Amniotic epithelial cell (primary cell): ENCODE measurements around the gene BRSK2.
"Not testable (repeated sequence)": the region's sequence is repeated elsewhere in the genome, so short reads cannot be mapped to it uniquely, and the experiment has no call there.

Source experiments
- DNase-seq: peaks from one replicate; pipeline ENCODE4 v3.0.0-alpha.2; 2010; ENCODE audit warnings: low read depth

BRSK2 gene

DNA sequence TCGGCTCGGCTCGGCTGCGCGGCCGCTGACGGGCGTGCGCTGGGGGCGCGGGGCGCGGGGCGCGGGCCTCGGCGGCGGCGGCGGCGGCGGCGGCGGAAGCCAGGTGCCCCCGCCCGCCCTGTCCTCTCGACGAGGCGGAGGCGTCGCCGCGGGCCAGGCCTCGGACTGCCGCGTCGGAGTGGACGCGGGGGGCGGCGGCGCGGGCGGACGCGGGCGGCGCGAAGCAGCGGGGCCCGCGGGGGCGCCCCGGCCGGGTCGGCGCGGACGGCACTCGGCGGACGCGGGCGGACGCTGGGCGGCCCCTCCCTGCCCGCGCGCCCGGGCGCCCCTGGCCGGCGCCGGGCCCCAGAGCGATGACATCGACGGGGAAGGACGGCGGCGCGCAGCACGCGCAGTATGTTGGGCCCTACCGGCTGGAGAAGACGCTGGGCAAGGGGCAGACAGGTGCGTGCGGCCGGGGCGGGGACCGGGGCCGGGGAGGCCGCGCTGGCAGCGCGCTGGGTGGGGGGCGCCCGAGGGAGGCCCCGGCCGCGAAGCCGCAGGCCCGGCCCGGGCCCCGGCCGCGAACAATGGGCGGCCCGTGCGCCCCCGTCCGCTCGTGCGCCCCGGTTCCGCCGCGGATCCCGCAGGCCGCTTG is at the start of gene BRSK2:
Gene BRSK2 (plus strand): TSS at position 3 of the 637 bp plus-strand sequence. CDS start 351 bp downstream, at position 354.
- no peak for DNase-seq

DNA sequence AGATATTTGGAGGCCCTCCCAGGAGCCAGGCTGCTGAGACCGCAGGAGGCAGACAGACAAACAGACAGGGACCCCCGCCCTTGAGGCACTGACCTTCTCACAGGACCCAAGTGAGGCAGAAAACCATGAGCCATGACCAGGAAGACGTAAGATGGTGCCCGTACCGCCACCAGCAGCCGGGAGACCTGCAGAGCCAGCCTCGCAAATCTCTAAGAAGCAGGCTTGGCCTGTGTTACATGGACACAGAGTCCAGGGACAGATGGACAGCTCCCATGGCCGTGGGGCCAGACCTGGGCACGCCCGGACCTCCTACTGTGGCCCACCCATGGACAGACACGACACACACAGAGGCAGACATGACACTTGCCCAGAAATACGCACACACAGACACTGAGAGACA is 49.6 kb upstream of the BRSK2 start:
- no peak for DNase-seq

DNA sequence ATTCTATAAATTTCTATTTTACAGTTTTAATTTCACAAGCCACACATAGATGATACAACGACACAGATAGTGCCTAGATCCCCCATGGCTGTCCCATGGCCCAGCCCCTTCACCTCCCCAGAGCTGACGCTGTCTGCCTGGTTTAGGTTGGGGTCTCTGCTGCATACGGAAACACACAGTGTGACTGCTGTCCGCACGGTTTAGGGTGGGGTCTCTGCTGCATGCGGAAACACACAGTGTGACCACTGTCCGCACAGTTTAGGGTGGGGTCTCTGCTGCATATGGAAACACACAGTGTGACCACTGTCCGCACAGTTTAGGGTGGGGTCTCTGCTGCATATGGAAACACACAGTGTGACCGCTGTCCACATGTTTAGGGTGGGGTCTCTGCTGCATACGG is 48.5 kb upstream of the BRSK2 start:
- not testable (repeated sequence) for DNase-seq

DNA sequence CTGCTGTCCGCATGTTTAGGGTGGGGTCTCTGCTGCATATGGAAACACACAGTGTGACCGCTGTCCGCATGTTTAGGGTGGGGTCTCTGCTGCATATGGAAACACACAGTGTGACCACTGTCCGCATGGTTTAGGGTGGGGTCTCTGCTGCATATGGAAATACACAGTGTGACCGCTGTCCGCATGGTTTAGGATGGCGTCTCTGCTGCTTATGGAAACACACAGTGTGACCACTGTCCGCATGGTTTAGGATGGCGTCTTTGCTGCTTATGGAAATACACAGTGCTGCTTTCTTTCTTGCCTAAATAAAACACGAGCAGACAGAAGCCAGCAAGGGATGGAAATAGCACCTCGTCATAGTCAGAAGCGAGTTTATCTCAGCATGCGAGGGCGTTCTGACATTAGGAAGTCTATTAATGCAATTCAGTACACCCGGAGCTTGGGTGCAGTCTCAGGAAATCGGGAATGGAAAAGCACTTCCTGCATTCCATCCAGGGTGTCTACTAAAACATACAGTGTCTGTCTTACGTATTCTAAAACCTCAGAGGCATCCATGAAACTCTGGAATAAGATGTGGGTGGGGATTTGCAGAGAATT is 47.7 kb upstream of the BRSK2 start:
- DNase-seq, result peak; percentile 64

DNA sequence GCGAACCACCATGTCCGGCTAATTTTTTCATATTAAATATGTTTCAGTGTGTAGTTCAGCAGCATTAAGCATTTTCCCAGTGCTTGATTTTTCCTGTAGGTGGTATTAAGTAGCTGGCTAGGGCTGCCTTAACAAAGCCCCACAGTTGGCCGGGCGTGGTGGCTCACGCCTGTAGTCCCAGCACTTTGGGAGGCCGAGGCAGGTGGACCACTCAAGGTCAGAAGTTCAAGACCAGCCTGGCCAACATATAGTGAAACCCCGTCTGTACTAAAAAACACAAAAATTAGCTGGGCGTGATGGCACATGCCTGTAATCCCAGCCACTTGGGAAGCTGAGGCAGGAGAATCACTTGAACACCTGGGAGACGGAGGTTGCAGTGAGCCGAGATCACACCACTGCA is 46.8 kb upstream of the BRSK2 start:
- DNase-seq, result no peak

DNA sequence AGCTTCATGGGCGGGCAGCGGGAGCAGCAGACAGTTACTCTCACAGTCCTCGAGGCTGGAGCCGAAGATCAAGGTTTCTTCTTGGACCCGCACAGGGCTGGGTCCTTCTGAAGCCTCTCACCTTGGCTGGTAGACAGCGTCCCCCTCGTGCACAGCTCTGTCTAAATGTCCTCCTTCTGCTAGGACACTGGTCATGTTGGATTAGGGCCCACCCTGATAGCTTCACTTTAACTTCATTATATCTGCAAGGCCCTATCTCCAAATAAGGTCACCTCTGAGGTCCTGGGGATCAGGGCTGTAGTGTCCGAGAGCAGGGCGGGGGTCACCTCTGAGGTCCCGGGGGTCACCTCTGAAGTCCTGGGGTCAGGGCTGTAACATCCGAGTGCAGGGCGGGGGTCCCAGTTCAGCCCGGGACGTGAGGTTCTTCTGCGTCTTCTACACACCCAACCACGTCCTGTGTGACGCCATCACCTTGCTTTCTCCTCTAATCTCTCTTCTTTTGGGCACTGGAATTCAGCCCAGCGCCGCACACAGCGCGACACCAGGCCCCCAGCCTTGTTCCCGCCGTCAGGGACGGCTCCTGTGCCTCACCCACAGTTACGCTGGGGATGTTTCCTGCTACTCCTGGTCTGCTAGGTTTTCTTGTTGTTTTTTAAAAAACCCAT is 46.2 kb upstream of the BRSK2 start:
- no peak for DNase-seq

DNA sequence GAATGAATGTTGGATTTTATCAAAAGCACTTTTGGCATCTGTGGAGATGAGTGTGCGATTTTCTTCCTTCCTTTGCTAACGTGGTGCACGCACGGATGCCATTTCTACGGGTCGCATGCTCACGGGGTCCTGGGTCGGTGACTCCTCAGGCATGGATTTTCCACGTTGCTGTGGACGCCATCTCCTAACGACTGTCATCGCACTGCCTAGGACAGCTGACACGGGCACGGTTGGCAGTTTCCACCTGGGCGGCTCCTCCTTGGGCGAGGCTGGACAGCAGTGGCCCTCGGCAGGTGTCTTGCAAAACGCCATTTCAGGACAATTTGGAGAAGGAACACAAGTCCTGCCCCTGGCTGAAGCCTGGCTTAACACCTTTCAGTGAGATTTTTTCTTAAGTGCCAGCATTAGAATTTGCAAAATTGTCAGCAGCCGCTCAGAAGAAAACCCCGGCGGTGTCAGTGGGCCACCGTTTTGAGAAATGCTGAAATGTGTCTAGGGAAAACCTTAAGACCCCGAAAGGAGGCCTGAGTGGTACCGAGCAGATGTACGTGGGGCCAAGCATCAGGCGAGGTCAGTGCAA is 45.6 kb upstream of the BRSK2 start:
- DNase-seq, result no peak

DNA sequence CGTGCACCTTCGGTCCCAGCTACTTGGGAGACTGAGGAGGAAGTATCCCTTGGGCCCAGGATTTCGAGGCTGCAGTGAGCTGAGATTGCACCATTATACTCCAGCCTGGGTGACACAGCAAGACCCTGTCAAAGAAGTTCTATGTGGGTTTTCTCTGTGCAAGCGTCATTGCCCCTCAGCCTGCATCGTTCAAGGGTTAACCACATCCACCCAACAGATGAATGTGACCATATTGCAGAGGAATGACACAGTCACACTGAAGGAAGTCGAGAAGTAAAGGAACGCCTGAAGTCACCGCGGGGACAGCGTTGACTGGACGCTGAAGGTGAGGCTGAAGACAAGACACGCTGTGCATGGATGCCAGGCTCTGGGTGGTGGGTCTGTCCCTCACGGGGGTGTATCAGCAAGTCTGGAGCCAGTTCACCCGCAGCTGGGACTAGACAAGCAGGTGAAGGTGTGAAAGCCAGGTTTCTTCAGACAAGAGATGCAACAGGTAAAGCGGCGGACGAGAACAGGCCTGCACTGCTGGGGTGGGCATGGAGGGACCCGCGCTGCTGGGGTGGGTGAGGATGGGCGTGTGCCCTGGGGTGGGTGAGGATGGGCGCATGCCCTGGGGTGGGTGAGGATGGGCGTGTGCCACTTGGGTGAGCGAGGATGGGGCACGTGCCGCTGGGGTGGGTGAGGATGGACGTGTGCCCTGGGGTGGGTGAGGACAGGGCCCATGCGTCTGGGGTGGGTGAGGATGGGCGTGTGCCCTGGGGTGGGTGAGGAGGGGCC is 43.8 kb upstream of the BRSK2 start:
- DNase-seq, result no peak

DNA sequence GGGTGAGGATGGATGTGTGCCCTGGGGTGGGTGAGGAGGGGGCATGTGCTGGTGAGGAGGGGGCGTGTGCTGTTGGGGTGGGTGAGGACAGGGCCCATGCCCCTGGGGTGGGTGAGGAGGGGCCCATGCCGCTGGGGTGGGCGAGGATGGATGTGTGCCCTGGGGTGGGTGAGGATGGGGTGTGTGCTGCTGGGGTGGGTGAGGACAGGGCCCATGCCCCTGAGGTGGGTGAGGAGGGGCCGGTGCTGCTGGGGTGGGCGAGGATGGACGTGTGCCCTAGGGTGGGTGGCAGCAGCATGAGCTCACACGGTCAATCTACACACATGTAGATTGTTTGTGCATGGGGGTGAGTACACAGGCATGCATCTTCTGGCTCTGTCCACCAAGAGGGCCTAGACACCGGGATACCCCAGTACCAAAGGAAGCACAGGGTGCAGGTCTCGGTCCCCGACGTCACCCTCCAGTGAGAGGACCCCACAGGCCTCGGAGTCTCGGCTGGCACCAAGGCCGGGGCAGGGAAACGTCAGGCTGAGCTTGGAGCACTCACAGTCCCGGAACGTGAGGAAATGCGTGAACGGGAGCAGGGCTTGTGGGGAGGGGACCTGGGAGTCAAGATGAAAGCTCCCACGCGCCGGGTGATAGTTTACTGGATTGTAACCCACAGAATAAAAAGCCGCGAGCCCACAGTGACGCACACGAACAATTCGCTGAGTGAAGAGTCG is 42.9 kb upstream of the BRSK2 start:
- no peak for DNase-seq

DNA sequence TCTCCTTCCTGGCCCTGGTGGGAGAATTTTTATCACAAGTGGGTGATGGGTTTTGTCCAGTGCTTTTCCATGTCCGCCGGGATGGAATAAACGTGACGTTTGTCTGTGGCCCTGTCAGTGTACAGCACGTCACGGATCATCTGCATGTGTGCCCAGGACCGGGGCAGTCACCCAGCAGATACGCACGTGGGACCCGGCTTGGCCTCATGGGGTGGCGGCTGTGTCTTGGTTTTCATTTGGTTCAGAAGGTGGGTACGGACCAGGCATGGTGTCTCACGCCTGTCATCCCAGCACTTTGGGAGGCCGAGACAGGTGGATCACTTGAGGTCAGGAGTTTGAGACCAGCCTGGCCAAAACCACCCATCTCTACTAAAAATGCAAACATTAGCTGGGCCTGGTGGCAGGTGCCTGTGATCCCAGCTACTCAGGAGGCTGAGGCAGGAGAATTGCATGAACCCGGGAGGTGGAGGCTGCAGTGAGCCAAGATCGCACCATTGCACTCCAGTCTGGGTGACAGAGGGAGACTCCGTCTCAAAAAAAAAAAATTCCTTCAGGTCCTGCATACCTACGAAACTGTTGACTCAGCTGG is 42.2 kb upstream of the BRSK2 start:
- not testable (repeated sequence) for DNase-seq

DNA sequence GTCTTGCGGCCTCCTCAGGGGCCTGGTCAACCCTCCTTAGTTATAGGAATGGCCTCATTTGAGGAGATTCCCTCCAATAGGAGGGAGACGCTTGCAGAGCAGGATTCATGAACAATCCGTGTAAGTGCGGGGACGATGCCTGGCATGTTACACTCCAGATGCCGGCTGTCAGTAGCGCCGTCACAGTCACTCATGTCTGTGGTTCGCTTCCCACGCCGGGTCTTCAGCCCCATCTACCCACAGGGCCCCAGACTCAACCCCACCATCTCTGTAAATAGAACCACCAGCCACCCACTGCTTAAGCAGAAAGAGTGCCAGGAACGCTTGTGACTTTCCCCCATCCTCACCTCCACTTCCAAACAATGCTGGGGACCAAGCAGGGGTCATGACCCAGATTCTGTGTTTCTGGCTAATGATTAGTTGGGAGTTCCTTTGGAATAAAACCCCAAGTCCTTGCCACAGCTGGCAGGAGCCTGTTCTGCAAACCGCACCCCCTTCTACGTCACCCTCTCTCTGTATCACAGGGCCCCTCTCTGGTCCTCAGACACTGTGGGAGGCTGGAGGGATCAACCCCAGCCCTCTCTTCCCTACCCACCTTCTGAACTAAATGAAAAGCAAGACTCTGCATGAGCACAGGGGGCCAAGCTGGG is 41.5 kb upstream of the BRSK2 start:
- DNase-seq, result no peak

DNA sequence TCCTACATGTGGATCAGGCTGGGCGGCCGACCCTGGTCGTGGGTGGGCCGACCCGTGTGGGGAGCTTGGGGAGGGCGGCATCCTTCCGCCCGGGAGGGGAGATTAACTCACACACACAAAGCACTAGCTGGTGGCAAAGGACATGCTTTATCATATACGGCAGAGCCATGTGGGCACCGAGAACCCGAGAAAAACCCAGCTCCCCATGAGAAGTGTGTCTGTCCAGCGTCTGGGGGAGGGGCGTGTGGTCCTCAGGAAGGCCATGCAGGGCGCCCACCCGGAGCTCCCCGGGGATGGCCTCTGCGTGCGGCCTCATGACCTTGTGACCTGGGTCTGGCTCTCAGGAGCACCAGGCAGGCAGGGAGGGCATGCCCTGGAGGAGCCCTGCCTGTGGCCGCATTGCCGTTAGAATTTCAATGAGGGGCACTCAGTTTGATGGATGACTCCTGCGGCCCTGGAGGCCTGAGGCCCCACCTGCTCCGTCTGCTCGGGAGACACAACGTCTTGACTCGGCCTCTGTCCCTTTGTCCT is 40.9 kb upstream of the BRSK2 start:
- DNase-seq, result no peak

DNA sequence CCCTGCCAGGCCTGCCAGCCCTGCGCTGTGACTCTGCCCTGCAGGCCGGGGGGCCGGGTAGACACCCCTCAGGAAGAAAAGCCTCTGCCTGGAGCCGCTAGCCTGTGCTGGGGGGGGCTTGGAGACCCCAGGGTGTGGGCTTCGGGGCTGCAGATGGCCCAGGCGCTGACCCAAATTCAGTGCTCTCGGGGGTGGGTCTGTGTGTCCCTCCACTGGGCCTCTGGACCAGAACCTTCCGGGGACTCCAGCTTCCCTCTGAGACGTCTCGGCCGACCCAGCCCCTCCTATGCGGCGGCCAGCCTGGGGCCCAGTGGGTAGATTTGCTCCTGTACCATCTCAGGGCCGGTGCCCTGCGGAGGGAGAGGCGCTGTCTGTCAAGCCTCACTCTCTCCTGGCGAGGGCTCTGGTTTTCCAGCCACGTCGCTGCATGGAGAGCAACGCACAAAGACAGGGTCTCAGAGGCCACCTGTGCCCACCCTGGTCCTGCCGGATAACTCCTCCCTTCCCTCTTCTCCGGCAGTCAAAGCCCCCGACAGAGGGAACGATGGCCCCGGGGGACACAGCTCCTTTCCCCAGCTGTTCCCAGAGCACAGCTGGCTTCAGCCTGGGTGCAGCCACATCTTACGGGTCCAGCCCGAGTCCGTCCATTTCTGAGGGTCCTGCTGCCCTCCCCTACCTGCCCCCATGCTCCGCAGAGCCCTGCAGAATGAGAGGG is 40.2 kb upstream of the BRSK2 start:
- DNase-seq, result no peak

DNA sequence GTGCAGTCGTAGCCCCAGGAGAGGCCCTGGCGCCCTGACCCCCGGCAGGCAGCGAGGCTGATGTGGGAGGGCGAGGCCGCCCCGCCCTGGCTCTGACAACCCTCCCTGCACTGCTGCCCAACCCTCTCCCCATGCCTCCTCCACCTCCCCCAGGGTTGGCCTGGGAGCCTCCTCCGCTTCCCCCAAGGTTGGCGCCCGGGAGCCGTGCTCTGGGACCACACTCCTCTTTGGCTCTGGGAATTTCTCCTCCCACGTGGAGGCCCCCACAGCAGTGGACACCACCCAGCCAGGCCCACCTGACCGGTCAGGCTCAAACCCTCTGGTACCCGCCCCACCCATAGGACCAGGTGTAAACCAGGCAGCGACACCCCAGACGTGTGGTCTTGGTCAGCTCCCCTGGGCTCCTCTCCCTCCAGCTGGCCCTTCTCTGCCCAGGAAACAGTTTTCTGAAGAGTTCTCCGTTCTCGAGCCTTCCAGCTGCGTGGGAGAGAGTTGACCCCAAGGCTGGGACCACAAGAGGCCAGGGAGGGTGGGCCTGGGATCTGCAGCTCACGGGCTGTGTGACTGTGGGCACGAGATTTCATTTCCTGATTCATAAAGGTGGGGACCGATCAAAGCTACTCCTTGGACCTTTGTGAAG is 39.5 kb upstream of the BRSK2 start:
- no peak for DNase-seq

DNA sequence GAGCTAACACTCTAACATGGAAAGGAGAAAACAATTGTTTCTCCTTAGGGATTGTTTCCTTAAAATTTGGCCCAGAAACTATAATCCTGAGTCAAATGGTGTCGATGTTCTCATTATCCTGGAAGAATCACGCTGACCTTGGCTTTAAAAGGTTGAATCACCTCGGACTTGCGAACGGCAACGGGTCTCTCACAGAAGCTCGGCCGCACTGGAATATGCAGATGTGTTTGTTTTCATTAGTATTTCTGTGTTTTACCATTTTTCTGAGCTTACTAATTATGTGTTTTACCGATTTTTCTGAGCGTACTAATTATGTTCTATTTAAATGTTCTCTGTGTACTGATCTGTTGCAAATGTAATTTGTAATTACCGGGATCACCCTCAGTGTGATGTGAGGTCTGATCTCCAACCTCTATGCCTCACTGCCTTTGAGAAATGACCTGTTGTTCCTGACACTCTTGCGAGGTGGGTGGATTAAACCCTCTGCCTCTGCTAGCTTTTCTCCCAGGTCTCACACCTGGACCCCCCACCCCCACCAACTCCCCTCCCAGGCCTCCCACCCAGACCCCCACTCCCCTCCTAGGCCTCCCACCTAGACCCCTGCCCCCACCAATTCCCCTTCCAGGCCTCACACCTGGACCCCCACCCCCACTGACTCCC is 38.3 kb upstream of the BRSK2 start:
- DNase-seq, result peak; percentile 5

DNA sequence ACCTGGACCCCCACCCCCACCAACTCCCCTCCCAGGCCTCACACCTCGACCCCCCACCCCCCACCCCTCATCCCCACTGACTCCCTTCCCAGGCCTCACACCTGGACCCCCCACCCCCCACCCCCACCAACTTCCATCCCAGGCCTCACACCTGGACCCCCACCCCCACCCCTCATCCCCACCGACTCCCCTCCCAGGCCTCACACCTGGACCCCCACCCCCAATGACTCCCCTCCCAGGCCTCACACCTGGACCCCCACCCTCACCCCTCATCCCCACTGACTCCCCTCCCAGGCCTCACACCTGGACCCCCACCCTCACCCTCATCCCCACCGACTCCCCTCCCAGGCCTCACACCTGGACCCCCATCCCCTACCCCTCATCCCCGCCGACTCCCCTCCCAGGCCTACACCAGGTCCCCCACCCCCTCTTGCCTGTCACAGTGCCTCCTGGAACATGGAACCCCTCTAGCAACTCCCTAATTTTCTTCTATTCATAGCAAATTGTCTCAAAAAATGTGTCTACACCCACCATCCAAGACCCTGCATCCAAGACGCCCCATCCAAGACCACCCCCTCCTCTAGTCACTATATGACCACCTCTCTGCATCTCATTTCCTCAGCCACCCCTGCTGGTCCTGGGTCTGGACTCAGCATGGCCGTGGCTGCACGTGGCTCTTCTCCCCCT is 36.9 kb upstream of the BRSK2 start:
- no peak for DNase-seq

DNA sequence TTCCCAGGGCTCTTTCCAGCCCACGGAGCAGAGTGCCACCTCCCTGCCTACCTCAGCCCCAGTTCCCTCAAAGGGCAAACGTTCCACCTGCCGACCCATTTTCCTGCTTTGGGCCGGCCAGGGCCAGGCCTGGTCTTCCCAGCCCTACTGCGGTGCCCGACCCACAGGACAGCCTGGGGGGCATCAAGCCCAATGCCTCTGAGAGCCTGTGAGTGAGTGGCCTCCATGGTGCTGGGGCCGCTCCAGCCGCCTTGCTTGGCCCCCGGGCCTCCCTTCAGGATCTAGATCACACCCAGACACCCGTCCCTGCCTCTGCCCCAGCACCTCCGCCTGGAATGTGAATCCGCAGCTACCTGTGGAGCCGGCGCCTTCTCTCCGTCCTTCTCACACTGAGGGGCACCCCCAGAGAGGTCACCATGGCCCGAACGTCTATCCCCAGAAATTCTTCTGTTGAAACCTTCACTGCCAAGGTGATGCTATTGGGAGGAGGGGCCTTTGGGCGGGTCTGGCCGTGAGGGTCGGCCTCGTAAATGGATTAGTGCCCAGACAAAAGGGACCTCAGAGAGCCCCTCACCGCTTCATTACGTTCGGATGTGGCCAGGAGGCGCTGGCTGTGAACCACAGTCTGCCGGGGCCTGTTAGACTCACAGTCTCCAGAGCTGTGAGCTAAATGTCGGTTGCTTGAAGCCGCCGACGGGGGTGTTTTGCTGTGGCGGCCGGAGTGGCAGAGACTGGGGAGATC is 36.2 kb upstream of the BRSK2 start:
- DNase-seq, result no peak
